GM20000 (cell line): ENCODE measurements around the gene ZNF354C.

Source experiments
- DNase-seq: peaks from one replicate; pipeline ENCODE4 v3.0.0; 2012; ENCODE audit warnings: low spot score
- TF ChIP-seq, protein P1 (sequence below): IDR thresholded peaks from 2 replicates; pipeline ENCODE4 v1.5.1; 2012; ENCODE audit warnings: mild to moderate bottlenecking, control low read depth; ENCODE audit errors: extremely low read depth, missing control alignments

ZNF354C gene

GRCh38 chr5:179129607-179130071 lies 69.5 kb downstream of the ZNF354C start:
- DNase-seq, result no peak

DNA sequence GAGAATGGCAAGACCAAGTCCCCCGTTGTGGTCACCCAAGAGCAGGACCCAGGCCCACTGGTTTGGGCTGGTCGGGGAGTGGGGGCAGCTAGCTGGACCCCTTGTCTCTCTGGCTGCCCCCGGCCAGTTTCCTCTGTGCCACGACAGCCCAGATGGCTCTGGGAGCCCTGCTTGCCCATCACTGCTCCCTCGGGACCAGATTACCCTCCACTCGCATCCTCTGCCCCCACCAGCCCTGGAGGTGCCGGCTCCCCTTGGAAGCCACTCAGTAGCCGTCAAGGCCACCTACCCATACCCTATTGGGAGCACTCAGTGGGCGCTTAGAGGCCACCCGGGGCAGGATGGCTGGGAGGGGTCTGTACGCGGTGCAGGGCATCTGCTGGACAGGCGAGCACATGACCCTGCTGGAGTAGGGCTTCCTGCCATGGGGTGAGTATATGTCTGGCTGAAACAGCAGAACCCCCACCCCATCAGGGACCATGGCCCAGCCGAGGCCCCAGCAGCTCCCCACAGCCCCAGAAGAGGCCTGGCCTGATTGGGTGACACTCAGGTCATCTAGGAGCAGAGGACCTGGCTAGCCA lies 70.0 kb downstream of the ZNF354C start:
- TF ChIP-seq, protein P1, sequence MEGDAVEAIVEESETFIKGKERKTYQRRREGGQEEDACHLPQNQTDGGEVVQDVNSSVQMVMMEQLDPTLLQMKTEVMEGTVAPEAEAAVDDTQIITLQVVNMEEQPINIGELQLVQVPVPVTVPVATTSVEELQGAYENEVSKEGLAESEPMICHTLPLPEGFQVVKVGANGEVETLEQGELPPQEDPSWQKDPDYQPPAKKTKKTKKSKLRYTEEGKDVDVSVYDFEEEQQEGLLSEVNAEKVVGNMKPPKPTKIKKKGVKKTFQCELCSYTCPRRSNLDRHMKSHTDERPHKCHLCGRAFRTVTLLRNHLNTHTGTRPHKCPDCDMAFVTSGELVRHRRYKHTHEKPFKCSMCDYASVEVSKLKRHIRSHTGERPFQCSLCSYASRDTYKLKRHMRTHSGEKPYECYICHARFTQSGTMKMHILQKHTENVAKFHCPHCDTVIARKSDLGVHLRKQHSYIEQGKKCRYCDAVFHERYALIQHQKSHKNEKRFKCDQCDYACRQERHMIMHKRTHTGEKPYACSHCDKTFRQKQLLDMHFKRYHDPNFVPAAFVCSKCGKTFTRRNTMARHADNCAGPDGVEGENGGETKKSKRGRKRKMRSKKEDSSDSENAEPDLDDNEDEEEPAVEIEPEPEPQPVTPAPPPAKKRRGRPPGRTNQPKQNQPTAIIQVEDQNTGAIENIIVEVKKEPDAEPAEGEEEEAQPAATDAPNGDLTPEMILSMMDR, result no peak
- no peak for DNase-seq

More at GRCh38 chr5:179129607-179130071, 69.5 kb downstream of the ZNF354C start:
- TF ChIP-seq, protein P1, result no peak

- no peak for DNase-seq
- TF ChIP-seq, protein P1, result no peak
Measured at GRCh38 chr5:179131321-179131835, 71.2 kb downstream of the ZNF354C start.

- DNase-seq, result no peak
- TF ChIP-seq, protein P1, result no peak
Measured at GRCh38 chr5:179131886-179132585, 71.9 kb downstream of the ZNF354C start.

GRCh38 chr5:179132586-179133355 lies 72.6 kb downstream of the ZNF354C start:
- TF ChIP-seq, protein P1, result no peak
- no peak for DNase-seq
